ENCODE results near the gene AGR2. TPM values are rescaled to one million over a fixed set of nuclear protein-coding genes. Genes with fewer than 3 reads are reported as not detected.

Gene AGR2
- total RNA-seq, 2 experiments from 2014 or later: not detected

GRCh38 chr7:16803881-16804673, 722 bp downstream of the AGR2 start:
- POLR2A ChIA-PET: no interaction called here
- no peak overlapping the region for H3K27ac Mint-ChIP-seq
- H3K9me3 Mint-ChIP-seq: no peaks in the 10 kb centered on the region
- peaks cover 14% of the 10 kb centered on the region for H3K27me3 Mint-ChIP-seq
- no peaks in the 10 kb centered on the region for H3K36me3 Mint-ChIP-seq
- no peak for ATAC-seq (ENCODE audit: low read depth)
- no peaks in the 10 kb centered on the region for H3K4me1 Mint-ChIP-seq
- H3K4me3 Mint-ChIP-seq: no peak overlapping the region
- DNase-seq: no peak

- ATAC-seq (ENCODE audit: low read depth): no peak
- H3K4me1 Mint-ChIP-seq: no peaks in the 10 kb centered on the region
- no peak overlapping the region for H3K4me3 Mint-ChIP-seq
- no peak overlapping the region for H3K27ac Mint-ChIP-seq
- H3K9me3 Mint-ChIP-seq: no peaks in the 10 kb centered on the region
- no peaks in the 10 kb centered on the region for H3K36me3 Mint-ChIP-seq
- no peak for DNase-seq
- POLR2A ChIA-PET: no interaction called here
- H3K27me3 Mint-ChIP-seq: peaks cover 13% of the 10 kb centered on the region
Measured at GRCh38 chr7:16803125-16803524, 1.7 kb downstream of the AGR2 start.

DNA sequence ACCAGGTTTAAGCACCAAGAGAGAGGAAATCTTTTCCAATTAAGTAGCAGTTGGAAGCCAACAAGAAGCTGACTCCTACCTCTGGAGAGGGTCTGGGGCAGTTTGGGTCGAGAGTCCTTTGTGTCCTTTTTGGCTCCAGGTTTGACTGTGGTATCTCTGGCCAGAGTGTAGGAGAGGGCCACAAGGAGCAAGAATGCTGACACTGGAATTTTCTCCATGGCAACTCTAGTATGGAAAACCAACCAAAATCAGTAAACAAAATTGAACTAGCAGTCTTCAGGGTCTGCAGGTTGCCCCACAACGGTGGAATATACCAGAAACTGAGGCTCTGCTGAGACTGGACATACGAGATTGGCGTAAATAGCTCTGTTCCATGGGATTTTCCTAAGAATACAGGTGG, 3.2 kb downstream of the AGR2 start:
- Mint-ChIP-seq H3K4me1 (no peaks in the 10 kb centered on the region), H3K9me3 (no peaks in the 10 kb centered on the region), H3K4me3 (no peak overlapping the region), H3K36me3 (no peaks in the 10 kb centered on the region), H3K27ac (no peak overlapping the region), H3K27me3 (peaks cover 10% of the 10 kb centered on the region)
- ATAC-seq (ENCODE audit: low read depth) (no peak), DNase-seq (no peak)
- POLR2A ChIA-PET: no interaction called here

- DNase-seq (no peak), ATAC-seq (ENCODE audit: low read depth) (peak; percentile 50)
- no peak overlapping the region for H3K27ac Mint-ChIP-seq
- H3K27me3 Mint-ChIP-seq: peaks cover 14% of the 10 kb centered on the region
- H3K36me3 Mint-ChIP-seq: no peaks in the 10 kb centered on the region
- H3K4me1 Mint-ChIP-seq: no peaks in the 10 kb centered on the region
- no peak overlapping the region for H3K4me3 Mint-ChIP-seq
- no peaks in the 10 kb centered on the region for H3K9me3 Mint-ChIP-seq
- POLR2A ChIA-PET: no interaction called here
Measured at GRCh38 chr7:16801111-16801542, 3.7 kb downstream of the AGR2 start.

DNA sequence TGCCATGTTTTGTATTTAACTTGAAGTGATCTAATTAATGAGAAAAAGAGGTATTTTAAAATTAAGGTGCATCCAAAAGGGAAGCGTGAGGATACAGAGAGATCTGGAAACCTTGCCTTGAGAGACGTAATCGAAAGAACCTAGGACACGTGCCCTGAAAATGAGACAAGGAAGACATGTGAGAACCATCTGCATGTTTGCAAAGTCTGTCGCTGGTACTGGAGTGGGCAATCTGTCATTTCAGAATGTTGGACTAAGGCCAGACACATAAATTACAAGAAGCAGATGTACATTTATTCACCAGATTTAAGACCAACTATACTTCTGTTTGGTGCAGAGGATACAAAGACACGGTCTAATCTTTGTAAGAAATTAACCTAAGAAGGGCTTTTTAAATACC, 9.2 kb downstream of the AGR2 start:
- POLR2A ChIA-PET: no interaction called here
- H3K4me1 Mint-ChIP-seq: no peaks in the 10 kb centered on the region
- H3K9me3 Mint-ChIP-seq: no peaks in the 10 kb centered on the region
- H3K27me3 Mint-ChIP-seq: peaks cover 30% of the 10 kb centered on the region
- H3K27ac Mint-ChIP-seq: no peak overlapping the region
- no peak overlapping the region for H3K4me3 Mint-ChIP-seq
- H3K36me3 Mint-ChIP-seq: no peaks in the 10 kb centered on the region
- DNase-seq: no peak
- no peak for ATAC-seq (ENCODE audit: low read depth)

- Mint-ChIP-seq H3K27ac (no peak overlapping the region), H3K4me1 (no peaks in the 10 kb centered on the region), H3K9me3 (no peaks in the 10 kb centered on the region), H3K27me3 (peaks cover 30% of the 10 kb centered on the region), H3K4me3 (no peak overlapping the region), H3K36me3 (no peaks in the 10 kb centered on the region)
- no peak for ATAC-seq (ENCODE audit: low read depth)
- DNase-seq: no peak
- POLR2A ChIA-PET: no interaction called here
Measured at GRCh38 chr7:16794986-16795385, 9.8 kb downstream of the AGR2 start.

DNA sequence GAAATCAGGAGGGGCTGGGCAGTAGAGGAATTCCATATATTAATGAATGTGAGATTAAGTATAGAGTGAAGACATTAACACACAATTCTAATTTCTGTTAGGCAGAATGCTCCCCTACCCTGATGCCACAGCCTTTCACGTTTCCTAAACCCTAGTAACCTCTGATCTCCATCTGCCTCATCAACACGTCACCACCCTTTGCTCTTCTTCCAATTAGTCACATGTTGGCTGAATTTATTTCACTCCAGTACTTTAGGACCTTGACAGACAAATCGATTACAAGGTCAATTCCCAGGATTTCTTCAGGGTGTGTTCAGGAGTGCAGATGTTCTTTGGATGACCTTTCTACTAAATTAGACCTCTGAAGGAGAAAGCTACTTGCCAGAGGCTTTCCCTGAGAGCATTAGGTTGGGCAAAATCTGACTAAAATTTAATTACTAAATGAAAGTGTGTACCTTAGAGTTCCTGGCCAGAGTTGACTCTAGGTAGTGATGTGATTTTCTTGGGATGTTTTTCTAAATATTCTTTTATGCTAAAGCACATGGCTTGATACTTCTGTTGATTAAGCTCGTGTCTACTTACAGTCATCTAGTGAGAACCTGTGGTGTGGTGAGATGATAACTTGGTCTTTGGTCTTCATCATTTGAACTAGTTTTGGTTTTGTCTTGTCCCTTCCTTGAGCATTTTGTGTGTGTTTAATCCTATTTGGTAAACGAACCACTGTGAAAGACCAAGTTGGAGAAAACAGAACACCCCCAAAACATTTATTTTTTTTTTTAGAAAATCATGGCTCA, 12.7 kb downstream of the AGR2 start:
- no peak for ATAC-seq (ENCODE audit: low read depth)
- no peak overlapping the region for H3K27ac Mint-ChIP-seq
- H3K4me3 Mint-ChIP-seq: no peak overlapping the region

DNA sequence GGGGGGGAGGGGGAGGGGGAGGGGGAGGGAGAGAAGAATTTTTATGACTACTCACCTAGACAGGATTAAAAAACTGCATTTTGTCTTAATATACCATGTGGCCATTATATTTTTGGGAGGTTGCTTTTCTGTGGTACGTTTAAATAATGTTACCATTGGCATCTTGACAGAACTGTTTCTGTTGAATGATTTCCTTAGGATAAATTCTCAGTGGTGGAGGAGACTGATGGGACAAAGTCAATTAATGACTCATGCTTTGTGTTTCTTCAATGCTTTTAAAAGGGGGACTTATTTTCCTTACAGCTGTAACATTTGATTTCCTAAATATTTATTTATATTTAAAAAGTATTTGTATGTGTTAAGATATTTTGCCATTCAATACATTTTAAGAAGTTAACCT, 13.7 kb downstream of the AGR2 start:
- Mint-ChIP-seq H3K36me3 (no peaks in the 10 kb centered on the region), H3K27ac (no peak overlapping the region), H3K9me3 (no peaks in the 10 kb centered on the region), H3K4me3 (no peak overlapping the region), H3K4me1 (no peaks in the 10 kb centered on the region), H3K27me3 (peaks cover 26% of the 10 kb centered on the region)
- POLR2A ChIA-PET: no interaction called here
- ATAC-seq (ENCODE audit: low read depth) (no peak), DNase-seq (no peak)

More for the DNA sequence above, 12.7 kb downstream of the AGR2 start:
- Mint-ChIP-seq H3K9me3 (no peaks in the 10 kb centered on the region), H3K4me1 (no peaks in the 10 kb centered on the region), H3K36me3 (no peaks in the 10 kb centered on the region), H3K27me3 (peaks cover 30% of the 10 kb centered on the region)
- POLR2A ChIA-PET: no interaction called here
- no peak for DNase-seq

GRCh38 chr7:16787127-16787526, 17.7 kb downstream of the AGR2 start:
- ATAC-seq (ENCODE audit: low read depth) (no peak), DNase-seq (no peak)
- H3K27me3 Mint-ChIP-seq: peaks cover 5% of the 10 kb centered on the region
- no peaks in the 10 kb centered on the region for H3K36me3 Mint-ChIP-seq
- POLR2A ChIA-PET: no interaction called here
- H3K4me3 Mint-ChIP-seq: no peak overlapping the region
- H3K9me3 Mint-ChIP-seq: no peaks in the 10 kb centered on the region
- H3K4me1 Mint-ChIP-seq: no peaks in the 10 kb centered on the region
- no peak overlapping the region for H3K27ac Mint-ChIP-seq

DNA sequence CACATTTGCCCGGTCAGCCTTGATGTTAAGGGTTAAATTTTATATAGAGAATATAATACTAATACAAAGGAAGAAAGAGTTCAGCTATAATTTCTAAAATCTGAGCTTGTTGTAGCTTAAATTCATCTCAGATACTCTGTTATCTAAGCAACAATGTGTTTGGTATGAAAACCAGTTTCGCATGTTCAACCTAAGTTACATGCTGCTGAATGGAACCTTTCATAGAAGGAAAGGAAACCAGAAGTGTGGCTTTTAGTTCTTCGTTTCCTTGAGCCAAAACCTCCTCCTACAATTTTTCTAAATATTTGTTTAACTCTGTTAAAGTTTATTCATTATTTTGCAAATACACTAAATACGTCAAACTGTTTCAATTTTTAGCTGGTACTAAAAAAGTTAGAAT, 18.5 kb downstream of the AGR2 start:
- Mint-ChIP-seq H3K27me3 (peaks cover 2% of the 10 kb centered on the region), H3K9me3 (no peaks in the 10 kb centered on the region), H3K4me3 (no peak overlapping the region), H3K4me1 (no peaks in the 10 kb centered on the region), H3K27ac (no peak overlapping the region), H3K36me3 (no peaks in the 10 kb centered on the region)
- POLR2A ChIA-PET: no interaction called here
- DNase-seq (no peak), ATAC-seq (ENCODE audit: low read depth) (no peak)

- DNase-seq: no peak
- Mint-ChIP-seq H3K4me3 (no peak overlapping the region), H3K36me3 (no peaks in the 10 kb centered on the region), H3K27me3 (peaks cover 2% of the 10 kb centered on the region), H3K27ac (no peak overlapping the region), H3K9me3 (no peaks in the 10 kb centered on the region), H3K4me1 (no peaks in the 10 kb centered on the region)
- POLR2A ChIA-PET: no interaction called here
- no peak for ATAC-seq (ENCODE audit: low read depth)
Measured at GRCh38 chr7:16785846-16786245, 19.0 kb downstream of the AGR2 start.

DNA sequence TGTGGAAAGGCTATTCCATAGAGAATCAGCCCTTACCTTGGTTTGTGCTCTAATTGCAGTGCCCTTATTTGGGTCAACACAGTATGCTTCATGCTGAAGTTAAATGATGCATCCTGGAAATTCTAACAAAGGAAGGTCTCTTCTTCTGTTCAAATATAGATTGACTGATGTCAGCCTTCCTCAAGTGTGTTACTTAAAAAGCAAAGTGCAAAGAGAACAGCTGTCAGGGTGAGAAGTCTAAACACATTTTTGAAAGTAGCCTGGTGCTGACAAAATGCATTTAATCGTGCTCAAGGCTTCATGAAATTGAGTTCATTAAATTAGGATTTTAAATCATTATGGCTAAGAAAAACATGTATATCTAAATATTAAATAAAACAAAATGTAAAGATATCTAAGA, 19.5 kb downstream of the AGR2 start:
- peaks cover 2% of the 10 kb centered on the region for H3K27me3 Mint-ChIP-seq
- no peak overlapping the region for H3K27ac Mint-ChIP-seq
- peaks cover under 1% of the 10 kb centered on the region for H3K4me1 Mint-ChIP-seq
- no peak overlapping the region for H3K4me3 Mint-ChIP-seq
- ATAC-seq (ENCODE audit: low read depth): no peak
- POLR2A ChIA-PET: no interaction called here
- H3K9me3 Mint-ChIP-seq: no peaks in the 10 kb centered on the region
- no peak for DNase-seq
- H3K36me3 Mint-ChIP-seq: no peaks in the 10 kb centered on the region

DNA sequence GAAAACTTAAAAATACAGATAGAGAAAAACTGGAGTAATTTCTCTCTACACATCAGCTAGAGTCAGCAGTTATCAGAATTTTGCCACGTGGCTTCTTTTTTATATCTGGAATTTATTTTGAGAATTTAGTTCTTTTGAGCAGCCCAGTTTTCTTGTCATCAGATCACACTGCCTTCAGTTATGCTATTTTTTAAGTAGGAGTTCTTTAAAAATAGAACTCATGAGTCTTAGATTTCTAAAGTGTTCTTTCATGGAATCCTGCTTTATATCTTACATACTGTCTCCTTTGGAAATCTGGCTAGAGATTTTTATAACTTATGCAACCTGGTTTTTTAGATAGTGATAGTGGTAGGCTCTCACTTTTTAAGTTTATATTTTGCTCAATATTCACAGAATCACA, 24.2 kb downstream of the AGR2 start:
- ATAC-seq (ENCODE audit: low read depth): no peak

DNA sequence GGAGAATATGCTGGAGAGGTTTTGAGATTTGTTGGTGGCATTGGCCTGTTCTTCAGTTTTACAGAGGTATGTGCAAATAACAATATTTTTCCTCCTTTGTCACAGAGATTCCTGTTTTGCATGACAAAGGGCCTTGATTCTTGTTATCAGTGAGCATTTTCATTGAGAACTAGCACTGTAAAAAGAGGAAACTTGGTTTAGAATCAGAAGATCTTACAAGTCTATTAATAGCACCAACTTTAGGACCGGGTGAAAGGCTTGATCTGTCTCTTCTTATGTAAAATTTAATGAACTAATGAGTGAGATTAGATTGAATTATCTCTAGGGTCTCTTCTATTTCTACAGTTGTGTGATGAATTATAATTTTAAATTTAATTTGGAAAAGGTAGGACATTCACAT, 25.7 kb downstream of the AGR2 start:
- no peak overlapping the region for H3K4me3 Mint-ChIP-seq
- POLR2A ChIA-PET: no interaction called here
- H3K27ac Mint-ChIP-seq: no peak overlapping the region
- ATAC-seq (ENCODE audit: low read depth) (no peak), DNase-seq (no peak)
- H3K9me3 Mint-ChIP-seq: no peaks in the 10 kb centered on the region
- no peaks in the 10 kb centered on the region for H3K27me3 Mint-ChIP-seq
- H3K36me3 Mint-ChIP-seq: no peaks in the 10 kb centered on the region
- peaks cover 1% of the 10 kb centered on the region for H3K4me1 Mint-ChIP-seq

More for the DNA sequence above, 24.2 kb downstream of the AGR2 start:
- no peak for DNase-seq
- Mint-ChIP-seq H3K9me3 (no peaks in the 10 kb centered on the region), H3K4me3 (no peak overlapping the region), H3K27ac (no peak overlapping the region), H3K36me3 (no peaks in the 10 kb centered on the region), H3K27me3 (no peaks in the 10 kb centered on the region), H3K4me1 (peaks cover 1% of the 10 kb centered on the region)
- POLR2A ChIA-PET: no interaction called here

Measured in activated naive CD8-positive, alpha-beta T cell treated with anti-CD3 and anti-CD28 coated beads, Interleukin-2, amount 10 ng/mL, durations not matched to agents 7 days and 5 days (primary cell).